ENCODE data around the gene JADE2. TPM values are rescaled to one million over a fixed set of nuclear protein-coding genes. Genes with fewer than 3 reads are reported as not detected.
"Not testable (repeated sequence)": the region's sequence is repeated elsewhere in the genome, so short reads cannot be mapped to it uniquely, and the experiment has no call there.

JADE2 gene
- total RNA-seq, 1 donor from 2014 or later = 3.0 TPM

- no peak overlapping the region for H3K27ac Mint-ChIP-seq (ENCODE audit: unreplicated experiment)
- no peak for TF ChIP-seq CTCF (IDR thresholded peaks at IDR 0.05; ENCODE audit: unreplicated experiment)
- H3K36me3 Mint-ChIP-seq (ENCODE audit: low read depth, unreplicated experiment) = peaks cover 4% of the 10 kb centered on the region
- peaks cover 4% of the 10 kb centered on the region for H3K4me1 Mint-ChIP-seq (ENCODE audit: unreplicated experiment)
- H3K9me3 Mint-ChIP-seq (ENCODE audit: unreplicated experiment) = peaks cover 5% of the 10 kb centered on the region
- peaks cover 4% of the 10 kb centered on the region for H3K27me3 Mint-ChIP-seq (ENCODE audit: unreplicated experiment)
- DNase-seq (ENCODE audit: low spot score) = no peak
- H3K4me3 Mint-ChIP-seq (ENCODE audit: unreplicated experiment) = no peak overlapping the region
Measured at GRCh38 chr5:134552301-134552700, 26.8 kb downstream of the JADE2 start.

- not testable (repeated sequence) for H3K4me1 Mint-ChIP-seq (ENCODE audit: unreplicated experiment); H3K36me3 Mint-ChIP-seq (ENCODE audit: low read depth, unreplicated experiment); H3K4me3 Mint-ChIP-seq (ENCODE audit: unreplicated experiment); H3K27me3 Mint-ChIP-seq (ENCODE audit: unreplicated experiment); H3K27ac Mint-ChIP-seq (ENCODE audit: unreplicated experiment); H3K9me3 Mint-ChIP-seq (ENCODE audit: unreplicated experiment); DNase-seq (ENCODE audit: low spot score)
Measured at GRCh38 chr5:134552716-134553115, 27.2 kb downstream of the JADE2 start.

DNA sequence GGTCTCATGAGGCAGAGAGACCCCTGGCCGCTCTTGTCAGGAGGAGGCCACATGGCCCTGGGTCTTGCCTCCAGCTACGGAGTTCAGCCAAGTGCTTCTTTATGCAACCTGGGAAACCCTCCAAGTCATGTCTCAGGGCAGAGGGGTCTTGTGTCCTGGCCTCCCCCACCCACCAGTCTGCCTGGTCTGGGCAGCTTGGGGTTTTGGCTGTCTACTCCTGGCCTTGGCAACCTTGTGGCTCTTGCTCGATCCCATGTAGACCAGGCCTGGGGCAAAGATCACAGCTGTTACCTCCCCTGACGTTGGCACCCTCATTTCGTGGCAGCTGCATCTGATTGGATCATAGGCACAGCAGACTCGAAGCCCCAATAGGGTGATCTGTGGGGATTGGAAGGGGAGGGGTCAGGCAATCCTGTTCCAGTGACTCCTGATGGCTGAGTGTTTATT is 28.4 kb downstream of the JADE2 start:
- TF ChIP-seq CTCF (IDR thresholded peaks at IDR 0.05; ENCODE audit: unreplicated experiment) = no peak
- H3K36me3 Mint-ChIP-seq (ENCODE audit: low read depth, unreplicated experiment) = peaks cover 4% of the 10 kb centered on the region
- peaks cover 4% of the 10 kb centered on the region for H3K4me1 Mint-ChIP-seq (ENCODE audit: unreplicated experiment)
- H3K4me3 Mint-ChIP-seq (ENCODE audit: unreplicated experiment) = no peak overlapping the region
- DNase-seq (ENCODE audit: low spot score) = no peak
- H3K27me3 Mint-ChIP-seq (ENCODE audit: unreplicated experiment) = peaks cover 4% of the 10 kb centered on the region
- H3K27ac Mint-ChIP-seq (ENCODE audit: unreplicated experiment) = no peak overlapping the region
- peaks cover 5% of the 10 kb centered on the region for H3K9me3 Mint-ChIP-seq (ENCODE audit: unreplicated experiment)

GRCh38 chr5:134554319-134555222 is 29.1 kb downstream of the JADE2 start:
- Mint-ChIP-seq H3K36me3 (ENCODE audit: low read depth, unreplicated experiment) (peaks cover 4% of the 10 kb centered on the region), H3K27ac (ENCODE audit: unreplicated experiment) (no peak overlapping the region), H3K9me3 (ENCODE audit: unreplicated experiment) (peaks cover 5% of the 10 kb centered on the region), H3K4me1 (ENCODE audit: unreplicated experiment) (peaks cover 4% of the 10 kb centered on the region), H3K4me3 (ENCODE audit: unreplicated experiment) (no peak overlapping the region), H3K27me3 (ENCODE audit: unreplicated experiment) (peaks cover 4% of the 10 kb centered on the region)
- DNase-seq (ENCODE audit: low spot score) = no peak
- no peak for TF ChIP-seq CTCF (IDR thresholded peaks at IDR 0.05; ENCODE audit: unreplicated experiment)

- DNase-seq (ENCODE audit: low spot score) = no peak
- Mint-ChIP-seq H3K27ac (ENCODE audit: unreplicated experiment) (no peak overlapping the region), H3K9me3 (ENCODE audit: unreplicated experiment) (peaks cover 5% of the 10 kb centered on the region), H3K4me1 (ENCODE audit: unreplicated experiment) (peaks cover 4% of the 10 kb centered on the region), H3K4me3 (ENCODE audit: unreplicated experiment) (no peak overlapping the region), H3K27me3 (ENCODE audit: unreplicated experiment) (peaks cover 6% of the 10 kb centered on the region), H3K36me3 (ENCODE audit: low read depth, unreplicated experiment) (peaks cover 7% of the 10 kb centered on the region)
- no peak for TF ChIP-seq CTCF (IDR thresholded peaks at IDR 0.05; ENCODE audit: unreplicated experiment)
Measured at GRCh38 chr5:134555223-134555889, 29.9 kb downstream of the JADE2 start.

Measured in endothelial cell (in vitro differentiated cells).